GM13976 (cell line): ENCODE results near the gene SATB1.

Source experiments
- DNase-seq: peaks from one replicate; pipeline ENCODE4 v3.0.0; 2012; ENCODE audit warnings: low spot score
- in situ Hi-C: fragments of 300-500 bp; cut with MboI; formaldehyde crosslinking; loops from one replicate; pipeline ENCODE4 v1.12.0; 2022; ENCODE audit warnings: low sequenced_read_pairs, mixed read lengths, inconsistent platforms; ENCODE audit not compliant: unreplicated experiment
- TF ChIP-seq, protein P1 (sequence below): IDR thresholded peaks from 2 replicates; pipeline ENCODE4 v1.5.1; 2012; ENCODE audit warnings: borderline replicate concordance, mild to moderate bottlenecking; ENCODE audit not compliant: insufficient read depth; ENCODE audit errors: extremely low read depth, missing control alignments, control extremely low read depth

Gene SATB1

DNA sequence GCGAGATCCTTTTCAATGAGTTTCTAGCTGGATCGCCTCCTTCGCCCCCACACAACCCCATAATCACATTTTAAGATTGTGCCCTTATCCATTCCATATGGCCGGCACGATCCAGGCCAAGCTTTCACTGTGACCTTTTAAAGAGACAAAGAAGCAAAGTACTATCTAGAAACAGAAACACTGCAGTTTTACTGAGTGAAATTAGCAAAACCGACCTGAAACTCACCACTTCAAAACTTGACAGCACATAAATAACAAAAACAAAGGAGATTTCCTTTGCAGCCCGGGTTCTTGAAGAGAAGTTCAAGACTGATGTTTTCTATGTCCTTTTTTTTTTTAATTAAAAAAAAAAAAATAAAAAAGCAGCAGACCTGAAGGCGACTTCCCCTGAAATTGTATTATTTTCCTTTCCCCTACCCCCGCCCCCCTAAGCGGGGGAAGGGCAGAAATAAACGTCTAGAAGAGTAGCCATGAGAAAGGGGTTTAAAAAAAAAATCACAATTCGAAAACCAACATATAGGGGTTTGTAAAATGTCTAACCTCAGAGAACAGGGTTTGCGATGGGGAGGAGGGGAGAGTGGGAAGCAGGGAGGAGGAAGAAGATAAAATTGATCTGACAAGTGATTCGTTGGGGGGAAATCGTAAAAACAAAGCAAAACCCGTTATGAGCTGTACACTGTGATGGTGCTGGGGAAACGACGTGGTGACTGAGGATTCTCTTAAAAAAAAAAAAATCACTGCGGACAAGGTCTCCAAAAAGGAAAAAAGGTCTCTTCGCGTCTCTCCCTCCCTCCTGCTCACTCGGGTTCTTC, 1.5 kb downstream of the SATB1 start:
- peak; percentile 35 for DNase-seq
- in situ Hi-C loops: no loop called here
- TF ChIP-seq, protein P1, sequence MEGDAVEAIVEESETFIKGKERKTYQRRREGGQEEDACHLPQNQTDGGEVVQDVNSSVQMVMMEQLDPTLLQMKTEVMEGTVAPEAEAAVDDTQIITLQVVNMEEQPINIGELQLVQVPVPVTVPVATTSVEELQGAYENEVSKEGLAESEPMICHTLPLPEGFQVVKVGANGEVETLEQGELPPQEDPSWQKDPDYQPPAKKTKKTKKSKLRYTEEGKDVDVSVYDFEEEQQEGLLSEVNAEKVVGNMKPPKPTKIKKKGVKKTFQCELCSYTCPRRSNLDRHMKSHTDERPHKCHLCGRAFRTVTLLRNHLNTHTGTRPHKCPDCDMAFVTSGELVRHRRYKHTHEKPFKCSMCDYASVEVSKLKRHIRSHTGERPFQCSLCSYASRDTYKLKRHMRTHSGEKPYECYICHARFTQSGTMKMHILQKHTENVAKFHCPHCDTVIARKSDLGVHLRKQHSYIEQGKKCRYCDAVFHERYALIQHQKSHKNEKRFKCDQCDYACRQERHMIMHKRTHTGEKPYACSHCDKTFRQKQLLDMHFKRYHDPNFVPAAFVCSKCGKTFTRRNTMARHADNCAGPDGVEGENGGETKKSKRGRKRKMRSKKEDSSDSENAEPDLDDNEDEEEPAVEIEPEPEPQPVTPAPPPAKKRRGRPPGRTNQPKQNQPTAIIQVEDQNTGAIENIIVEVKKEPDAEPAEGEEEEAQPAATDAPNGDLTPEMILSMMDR: no peak

DNA sequence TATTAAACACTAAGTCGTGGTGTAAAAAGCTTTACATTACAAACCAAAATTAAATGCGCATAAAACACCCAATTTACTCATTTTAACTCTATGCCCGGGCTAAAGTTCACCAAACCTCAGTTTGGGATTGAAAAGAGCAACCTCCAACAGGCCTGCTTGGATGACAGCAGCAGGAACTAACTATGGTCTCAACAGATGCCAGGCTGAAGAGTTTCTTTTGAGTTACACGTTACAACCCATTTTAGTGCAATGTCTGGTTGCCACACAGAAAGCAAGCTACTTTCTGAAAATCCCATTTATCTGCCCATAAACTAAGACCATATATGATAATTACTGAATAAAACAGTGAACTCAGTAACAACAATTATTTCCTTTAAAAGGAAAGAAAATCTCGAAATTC, 2.2 kb downstream of the SATB1 start:
- no peak for DNase-seq
- in situ Hi-C loops: no loop called here
- TF ChIP-seq, protein P1: no peak

DNA sequence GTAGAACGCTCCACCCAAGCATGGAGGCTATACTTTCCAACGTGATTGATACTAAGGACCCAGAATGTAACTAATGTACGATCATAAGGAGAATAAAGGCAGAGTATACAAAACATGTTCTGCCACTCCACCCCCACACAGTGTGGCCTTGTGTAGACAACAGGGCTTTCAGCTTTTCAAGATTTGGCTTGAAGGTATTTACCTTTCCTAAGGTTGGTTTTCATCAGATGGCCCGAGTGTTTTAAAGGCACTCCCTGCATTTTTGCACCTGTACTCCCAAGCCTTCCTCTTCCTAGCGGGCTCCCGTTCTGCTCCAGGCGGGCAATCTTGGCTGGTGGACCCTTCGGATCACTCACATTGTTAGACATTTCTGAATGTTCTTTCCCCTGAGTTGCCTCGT, 4.6 kb downstream of the SATB1 start:
- in situ Hi-C loops: no loop called here
- TF ChIP-seq, protein P1: no peak
- no peak for DNase-seq

DNA sequence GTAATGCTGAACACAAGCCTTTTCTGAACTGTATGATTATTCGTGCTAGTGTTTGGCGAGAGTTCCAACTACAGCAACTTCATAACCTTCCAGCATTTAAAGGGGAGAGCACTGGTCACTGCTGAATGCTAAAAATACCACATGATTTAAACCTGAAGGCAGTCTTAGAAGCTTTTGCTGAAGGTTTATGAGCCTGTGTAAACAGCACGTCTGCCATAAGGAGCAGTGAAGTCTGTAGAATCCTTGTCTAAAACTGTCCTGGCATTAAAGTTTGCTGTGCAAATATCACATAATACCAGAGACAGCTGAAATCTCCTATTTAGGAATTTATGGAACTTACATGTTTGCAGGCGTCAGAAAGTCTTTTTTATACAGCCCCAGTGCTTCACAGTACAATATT, 5.9 kb downstream of the SATB1 start:
- DNase-seq: no peak
- in situ Hi-C loops: no loop called here
- TF ChIP-seq, protein P1: no peak

DNA sequence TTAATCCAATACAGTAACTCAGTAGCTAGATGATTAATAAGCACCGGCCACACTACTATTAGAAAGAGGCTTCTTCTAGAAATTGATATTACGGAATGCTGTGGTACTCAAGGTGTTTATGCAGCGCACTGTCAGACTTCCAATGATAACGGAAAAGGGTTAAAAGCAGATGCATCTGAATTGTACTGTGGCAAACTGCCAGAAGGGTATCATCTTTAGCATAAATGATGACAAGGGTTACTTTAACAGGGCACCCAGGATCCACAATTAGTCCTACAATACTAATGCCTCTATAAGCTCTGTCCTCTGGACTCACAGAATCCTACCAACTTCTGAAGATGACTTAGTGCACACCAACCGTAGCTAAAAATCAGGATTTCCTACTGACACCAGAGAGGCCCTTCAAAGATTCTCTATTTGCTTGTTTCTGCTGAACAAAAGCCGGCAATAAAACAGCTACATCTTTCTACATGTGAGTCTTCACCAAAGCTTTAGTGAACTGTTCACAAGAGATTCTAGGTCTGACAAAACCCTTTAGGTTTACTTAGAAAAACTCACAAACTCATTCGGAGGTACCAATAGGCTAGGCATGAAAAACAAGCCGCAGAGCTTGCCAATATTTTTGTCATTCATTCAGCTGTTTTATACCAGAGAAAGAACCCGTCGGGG, 7.1 kb downstream of the SATB1 start:
- in situ Hi-C loops: no loop called here
- no peak for DNase-seq
- TF ChIP-seq, protein P1: no peak

DNA sequence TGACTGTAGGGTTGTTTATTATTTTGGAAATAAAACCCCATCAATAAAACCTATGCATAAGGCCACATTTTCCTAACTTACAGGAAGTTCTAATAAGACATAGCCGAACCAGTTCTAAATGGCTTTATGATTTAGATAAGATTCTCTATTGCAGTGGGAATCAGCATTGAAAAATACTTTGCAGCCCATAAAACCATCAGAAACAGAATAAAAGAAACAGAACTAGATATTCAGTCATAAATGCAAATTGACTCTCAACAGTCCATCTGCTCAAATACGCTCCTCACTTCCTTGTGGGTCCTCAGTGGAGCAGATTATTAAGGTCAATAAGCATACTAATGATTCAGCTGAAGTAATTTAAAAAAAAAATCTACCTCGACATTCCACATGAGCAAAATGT, 8.8 kb downstream of the SATB1 start:
- in situ Hi-C loops: no loop called here

More for the DNA sequence above, 8.8 kb downstream of the SATB1 start:
- TF ChIP-seq, protein P1: no peak
- DNase-seq: no peak
